Hypothalamus (tissue), 51 donors: ENCODE measurements around the gene DGLUCY.
"Not testable (repeated sequence)": the region's sequence is repeated elsewhere in the genome, so short reads cannot be mapped to it uniquely, and the experiment has no call there.

ENCODE experiments used
- DNase-seq, 51 donors: peaks; one replicate each; lab custom pipeline; 2025; lab: John Stamatoyannopoulos, UW

DGLUCY gene

GRCh38 chr14:91113829-91114078 lies at the start of gene DGLUCY:
DGLUCY (plus strand) TSS chr14:91114073; CDS start chr14:91160295, 46,222 bp downstream.
- DNase-seq, result peak in 2 of 51 donors; percentile 59 to 89

- DNase-seq, result no peak
Observed at GRCh38 chr14:91065266-91065665, 48.6 kb upstream of the DGLUCY start.

- DNase-seq, result no peak
Observed at GRCh38 chr14:91067186-91067585, 46.7 kb upstream of the DGLUCY start.

- DNase-seq, result no peak
Observed at GRCh38 chr14:91068642-91069041, 45.2 kb upstream of the DGLUCY start.

- no peak for DNase-seq
Observed at GRCh38 chr14:91070572-91070971, 43.3 kb upstream of the DGLUCY start.

- DNase-seq, result no peak
Observed at GRCh38 chr14:91075553-91075952, 38.3 kb upstream of the DGLUCY start.

GRCh38 chr14:91078095-91078737 lies 35.7 kb upstream of the DGLUCY start:
- no peak for DNase-seq

- DNase-seq, result no peak
Observed at GRCh38 chr14:91080071-91080470, 33.8 kb upstream of the DGLUCY start.

- no peak for DNase-seq
Observed at GRCh38 chr14:91082282-91082681, 31.6 kb upstream of the DGLUCY start.

- DNase-seq, result no peak
Observed at GRCh38 chr14:91084516-91084915, 29.4 kb upstream of the DGLUCY start.

- not testable (repeated sequence) for DNase-seq
Observed at GRCh38 chr14:91087470-91087869, 26.4 kb upstream of the DGLUCY start.

GRCh38 chr14:91088585-91089235 lies 25.2 kb upstream of the DGLUCY start:
- no peak for DNase-seq

GRCh38 chr14:91089958-91090535 lies 23.8 kb upstream of the DGLUCY start:
- no peak for DNase-seq

- no peak for DNase-seq
Observed at GRCh38 chr14:91090743-91091142, 23.1 kb upstream of the DGLUCY start.

GRCh38 chr14:91092073-91092472 lies 21.8 kb upstream of the DGLUCY start:
- DNase-seq, result no peak

- DNase-seq, result not testable (repeated sequence)
Observed at GRCh38 chr14:91093743-91094472, 20.0 kb upstream of the DGLUCY start.

GRCh38 chr14:91094772-91095171 lies 19.1 kb upstream of the DGLUCY start:
- no peak for DNase-seq

GRCh38 chr14:91095178-91095577 lies 18.7 kb upstream of the DGLUCY start:
- no peak for DNase-seq

GRCh38 chr14:91097657-91098056 lies 16.2 kb upstream of the DGLUCY start:
- not testable (repeated sequence) for DNase-seq

GRCh38 chr14:91098591-91098990 lies 15.3 kb upstream of the DGLUCY start:
- DNase-seq, result no peak

- DNase-seq, result no peak
Observed at GRCh38 chr14:91100102-91100501, 13.8 kb upstream of the DGLUCY start.

- DNase-seq, result no peak
Observed at GRCh38 chr14:91103116-91103515, 10.8 kb upstream of the DGLUCY start.
